Suprapubic skin (tissue), 4 donors: ENCODE data around the gene KCTD1.

Experiments
- CTCF ChIP-seq, 2 donors: fragments of 200-600 bp in 1 of 2; fragments of 450-650 bp in 1 of 2; sonication (generic) in 1 of 2; IDR thresholded peaks; one replicate each; pipeline ENCODE4 v1.5.1; 2016 to 2019; ENCODE audit warnings: antibody characterized with exemption in 2 of 2, mild to moderate bottlenecking in 1 of 2, moderate library complexity in 1 of 2
- EP300 ChIP-seq: sonication (generic); formaldehyde crosslinking; IDR thresholded peaks from one replicate; pipeline ENCODE4 v1.6.1; 2017; ENCODE audit warnings: antibody characterized with exemption
- POLR2A ChIP-seq, 2 donors: fragments of 450-650 bp; IDR thresholded peaks; one replicate each; pipeline ENCODE4 v1.6.1; 2017; ENCODE audit warnings: antibody characterized with exemption in 2 of 2, mild to moderate bottlenecking in 2 of 2, moderate library complexity in 2 of 2
- POLR2AphosphoS5 ChIP-seq, 3 donors: sonication (generic); formaldehyde crosslinking; IDR thresholded peaks; one replicate each; pipeline ENCODE4 v1.6.1; 2017; ENCODE audit warnings: antibody characterized with exemption in 3 of 3

- TF ChIP-seq CTCF (IDR thresholded peaks at IDR 0.05) (no peak), EP300 (no peak), POLR2A (IDR thresholded peaks at IDR 0.05) (no peak), POLR2AphosphoS5 (IDR thresholded peaks at IDR 0.05) (no peak)
Measured at GRCh38 chr18:26489881-26490280, 58.5 kb downstream of the KCTD1 start.
